Nucleus accumbens (tissue), 56 donors: Measurements from ENCODE around the gene LIMD2.
"Not testable (repeated sequence)": the region's sequence is repeated elsewhere in the genome, so short reads cannot be mapped to it uniquely, and the experiment has no call there.

Source experiments
- DNase-seq, 56 donors: peaks; one replicate each; lab custom pipeline; 2025; lab: John Stamatoyannopoulos, UW

LIMD2 gene

GRCh38 chr17:63699638-63700527 is at the start of gene LIMD2:
Gene LIMD2 (minus strand): TSS chr17:63700125. CDS start chr17:63699298, 827 bp downstream.
- peak in 22 of 56 donors; percentile 17 to 70 (median 36) for DNase-seq

- DNase-seq, result peak; percentile 47 to 98 (median 95)
Measured at GRCh38 chr17:63741408-63742173, 41.7 kb upstream of the LIMD2 start, which contains the start of gene STRADA. Gene STRADA (minus strand): TSS chr17:63741799. CDS start chr17:63728369, 13,430 bp downstream.

GRCh38 chr17:63741143-63741407 is 41.1 kb upstream of the LIMD2 start:
- peak in 2 of 56 donors; percentile 39 to 44 for DNase-seq

- DNase-seq, result peak in 1 of 56 donors; percentile 37
Measured at GRCh38 chr17:63740464-63741142, 40.7 kb upstream of the LIMD2 start.

GRCh38 chr17:63735691-63736090 is 35.8 kb upstream of the LIMD2 start:
- no peak for DNase-seq

GRCh38 chr17:63722403-63722802 is 22.5 kb upstream of the LIMD2 start:
- no peak for DNase-seq

GRCh38 chr17:63720194-63720593 is 20.3 kb upstream of the LIMD2 start:
- DNase-seq, result not testable (repeated sequence)

- DNase-seq, result no peak
Measured at GRCh38 chr17:63718988-63719387, 19.1 kb upstream of the LIMD2 start.

- DNase-seq, result no peak
Measured at GRCh38 chr17:63716426-63716825, 16.5 kb upstream of the LIMD2 start.

GRCh38 chr17:63714550-63715277 is 14.8 kb upstream of the LIMD2 start:
- DNase-seq, result no peak

GRCh38 chr17:63709110-63709509 is 9.2 kb upstream of the LIMD2 start:
- DNase-seq, result no peak

GRCh38 chr17:63707151-63707550 is 7.2 kb upstream of the LIMD2 start:
- DNase-seq, result no peak

- no peak for DNase-seq
Measured at GRCh38 chr17:63706336-63707082, 6.6 kb upstream of the LIMD2 start.

GRCh38 chr17:63705657-63706056 is 5.7 kb upstream of the LIMD2 start:
- DNase-seq, result no peak

- no peak for DNase-seq
Measured at GRCh38 chr17:63704836-63705235, 4.9 kb upstream of the LIMD2 start.

GRCh38 chr17:63704259-63704576 is 4.3 kb upstream of the LIMD2 start:
- DNase-seq, result no peak

GRCh38 chr17:63703556-63704258 is 3.8 kb upstream of the LIMD2 start:
- DNase-seq, result no peak

- no peak for DNase-seq
Measured at GRCh38 chr17:63703029-63703428, 3.1 kb upstream of the LIMD2 start.

GRCh38 chr17:63702721-63703015 is 2.7 kb upstream of the LIMD2 start:
- no peak for DNase-seq
